Heart right ventricle (tissue), 16 donors: ENCODE measurements around the gene WHRN. TPM values are rescaled to one million over a fixed set of nuclear protein-coding genes. Genes with fewer than 3 reads are reported as not detected.

Experiments used
- ATAC-seq, 8 donors: fragments of 200-7000 bp; cut with Tn5 transposase; one replicate each; pipeline ENCODE4 v1.9.1; 2020; ENCODE audit warnings: mild to moderate bottlenecking in 8 of 8, moderate library complexity in 8 of 8, moderate number of reproducible peaks in 1 of 8
- DNase-seq, 2 donors: peaks; one replicate each; pipeline ENCODE4 v3.0.0-alpha.2; 2020
- H3K27ac ChIP-seq, 10 donors: fragments of 200-600 bp; sonication (generic) in 2 of 10; one replicate each; pipeline versions ENCODE4 v1.5.0 to v1.8.0; 2020 to 2022; ENCODE audit warnings: mild to moderate bottlenecking in 3 of 10
- H3K27me3 ChIP-seq, 7 donors: fragments of 200-600 bp; one replicate each; pipeline ENCODE4 v1.8.0; 2021 to 2022; ENCODE audit warnings: mild to moderate bottlenecking in 2 of 7
- H3K36me3 ChIP-seq, 9 donors: fragments of 200-600 bp; sonication (generic) in 1 of 9; one replicate each; pipeline versions ENCODE4 v1.5.0 to v1.8.0; 2020 to 2022; ENCODE audit warnings: mild to moderate bottlenecking in 2 of 9
- H3K4me1 ChIP-seq, 9 donors: fragments of 200-600 bp; sonication (generic) in 1 of 9; one replicate each; pipeline versions ENCODE4 v1.5.0 to v1.8.0; 2020 to 2022; ENCODE audit warnings: mild to moderate bottlenecking in 4 of 9
- H3K4me3 ChIP-seq, 10 donors: fragments of 200-600 bp; sonication (generic) in 2 of 10; one replicate each; pipeline versions ENCODE4 v1.5.0 to v1.8.0; 2020 to 2022; ENCODE audit warnings: mild to moderate bottlenecking in 7 of 10, moderate library complexity in 2 of 10
- H3K9me3 ChIP-seq, 11 donors: fragments of 200-600 bp in 10 of 11; sonication (generic) in 2 of 11; one replicate each; pipeline versions ENCODE4 v1.5.0 to v1.8.0; 2013 to 2022; ENCODE audit warnings: mild to moderate bottlenecking in 2 of 11, control low read depth in 1 of 11, moderate library complexity in 1 of 11
- CTCF ChIP-seq, 9 donors: fragments of 200-600 bp; sonication (generic) in 2 of 9; IDR thresholded peaks; one replicate each; pipeline versions ENCODE4 v1.5.0 to v1.8.0; 2021 to 2022; ENCODE audit warnings: antibody characterized with exemption in 9 of 9, mild to moderate bottlenecking in 5 of 9, moderate library complexity in 1 of 9
- WGBS, 2 donors: extraction: QIAGEN DNeasy Blood & Tissue Kit; methylation state at CpG; one replicate each; pipeline ENCODE4 v1.1.7; 2013; ENCODE audit warnings: inconsistent platforms in 1 of 2; 5-methylcytosine and 5-hydroxymethylcytosine counted together
- intact Hi-C, 10 donors: fragments of 100-400 bp; cut with DNase I; formaldehyde crosslinking; loops; one replicate each; pipeline versions ENCODE4 v1.11.1 to v1.14.2; 2022
- polyA plus RNA-seq, 2 donors: library from polyadenylated mRNA; stranded (reverse); fragments of 200-250 nt; gene quantifications; one replicate each; pipeline ENCODE4 v1.2.3, GENCODE V29; 2013
- total RNA-seq, 10 donors: library from RNA; stranded (reverse); fragmentation: NEBNext Ultra II Directional in 3 of 10; extraction: Animal tissue kit (Norgen Biotek cat#: 25700) in 3 of 10; gene quantifications; one replicate each; pipeline versions ENCODE4 v1.2.1 to v1.2.4, GENCODE V29; 2021 to 2023
- donor health status: Arrhythmogenic right ventricular cardiomyopathy.
- donor health status: ischemic (EF 13 %, LVEDD 7.1; RV severe dilation, severe dysfunction).
- donor health status: healthy with polysubstance abuse.
- donor health status: DM: no; HTN: yes; CAD: no.
- donor health status: DM: no; HTN: no; CAD: no.
- donor health status: ischemic (EF 25% LVEDD 6.9; RV normal size, moderate dysfunction).
- donor health status: ischemic (EF 25% LVEDD 5.7; RV mildly dilated, moderate dysfunction).
- donor health status: healthy.
- donor health status: DM: yes; HTN: yes; CAD: no.
- donor health status: Ischemic cardiomyopathy.
- donor health status: ischemic (EF 35%, LVEDD 5.7; RV mildly dilated, moderate dysfunction).
- donor health status: nonischemic (EF 11% LVEDD 7.7; RV severe dilation, severe dysfunction).
- donor health status: DM: yes; HTN: yes; CAD: no.
- donor health status: PGD.
- donor health status: ischemic (EF 29% LVEDD 5.4; RV normal size, mild dysfunction).
- donor health status: nonischemic (EF 23%, LVEDD 6.1; RV moderate dilation, normal function).

Gene WHRN
- total and polyA plus RNA-seq, 12 donors = 0.13 to 1.3 (median 0.58) TPM; not detected in 1

- no peak for TF ChIP-seq CTCF (IDR thresholded peaks at IDR 0.05)
- Histone ChIP-seq H3K27ac (no peak overlapping the region), H3K9me3 (peaks cover 0 to 6% (median 0%) of the 10 kb centered on the region in 11 donors), H3K36me3 (no peaks in the 10 kb centered on the region), H3K27me3 (peaks cover 0 to 10% (median 0%) of the 10 kb centered on the region in 7 donors), H3K4me1 (no peaks in the 10 kb centered on the region), H3K4me3 (no peak overlapping the region)
- 80 to 83% methylated on average over 2 of the region's 2 CpGs for WGBS, 2 donors
- DNase-seq = no peak
- intact Hi-C loops = no loop called here
- no peak for ATAC-seq
Measured at GRCh38 chr9:114421147-114421546, 84.1 kb downstream of the WHRN start.

GRCh38 chr9:114419796-114420195 lies 85.5 kb downstream of the WHRN start:
- no peak for TF ChIP-seq CTCF (IDR thresholded peaks at IDR 0.05)
- Histone ChIP-seq H3K27ac (no peak overlapping the region), H3K9me3 (peaks cover 0 to 8% (median 0%) of the 10 kb centered on the region in 11 donors), H3K4me3 (no peak overlapping the region), H3K36me3 (no peaks in the 10 kb centered on the region), H3K27me3 (peaks cover 0 to 9% (median 0%) of the 10 kb centered on the region in 7 donors), H3K4me1 (no peaks in the 10 kb centered on the region)
- ATAC-seq (no peak), DNase-seq (no peak)
- 90 to 91% methylated on average over 8 of the region's 8 CpGs for WGBS, 2 donors
- intact Hi-C loops = loop anchor here in 2 of 10 donors (10.0 kb wide), 2 partner anchors 485 to 495 kb away; no protein-coding TSS in a partner anchor

DNA sequence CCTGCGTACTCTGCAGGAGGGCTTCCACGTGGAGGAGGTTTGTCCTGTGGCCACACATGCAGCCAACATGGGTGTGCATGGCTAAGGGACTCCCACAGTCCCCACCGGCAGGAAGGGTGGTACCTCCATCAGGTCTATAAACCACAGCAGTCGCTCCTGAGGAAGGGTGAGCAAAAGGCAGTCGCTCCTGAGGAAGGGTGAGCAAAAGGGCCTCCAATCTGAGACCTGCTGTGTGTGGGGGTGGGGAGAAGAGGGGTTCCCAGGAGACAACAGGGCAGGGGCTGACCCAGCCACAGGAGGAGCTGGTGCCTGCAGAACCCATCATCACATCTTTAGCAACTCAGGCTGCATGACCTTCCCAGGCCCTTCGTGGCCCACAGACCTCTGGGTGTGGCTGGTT lies 87.2 kb downstream of the WHRN start:
- ATAC-seq = no peak
- Histone ChIP-seq H3K4me1 (peaks cover 0 to 13% (median 0%) of the 10 kb centered on the region in 9 donors), H3K36me3 (no peaks in the 10 kb centered on the region), H3K9me3 (peaks cover 0 to 8% (median 0%) of the 10 kb centered on the region in 11 donors), H3K27ac (no peak overlapping the region), H3K27me3 (peaks cover 0 to 1% (median 0%) of the 10 kb centered on the region in 7 donors), H3K4me3 (no peak overlapping the region)
- WGBS, 2 donors = 85 to 86% methylated on average over 6 of the region's 6 CpGs
- TF ChIP-seq CTCF (IDR thresholded peaks at IDR 0.05) = no peak
- intact Hi-C loops = loop anchor here in 2 of 10 donors (10.0 kb wide), 2 partner anchors 487 to 497 kb away; no protein-coding TSS in a partner anchor
- DNase-seq = no peak

DNA sequence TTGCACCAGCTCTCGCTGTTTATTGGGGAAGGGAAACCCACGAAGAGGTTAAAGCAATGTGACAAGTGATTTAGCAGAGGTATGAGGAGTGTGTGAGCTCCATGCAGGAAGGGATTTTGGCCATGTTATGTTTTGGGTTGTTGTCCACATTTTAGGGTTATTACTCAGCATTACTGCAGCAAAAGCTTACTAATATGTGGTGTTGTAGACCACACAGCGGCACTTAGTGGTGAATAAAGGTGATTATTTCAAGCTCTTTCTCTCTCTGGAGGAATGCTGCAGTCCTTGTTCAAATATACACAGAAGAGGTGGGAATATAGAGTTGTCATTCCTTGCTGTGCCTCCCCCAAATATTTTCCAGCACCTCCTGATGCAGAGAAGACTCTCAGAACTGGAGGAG lies 87.8 kb downstream of the WHRN start:
- 67 to 73% methylated on average over 3 of the region's 3 CpGs for WGBS, 2 donors
- H3K4me3 ChIP-seq = no peak overlapping the region
- intact Hi-C loops = loop anchor here in 2 of 10 donors (10.0 kb wide), 2 partner anchors 487 to 497 kb away; no protein-coding TSS in a partner anchor
- peaks cover 0 to 13% (median 0%) of the 10 kb centered on the region in 9 donors for H3K4me1 ChIP-seq
- no peaks in the 10 kb centered on the region for H3K36me3 ChIP-seq
- peaks cover 0 to 8% (median 0%) of the 10 kb centered on the region in 11 donors for H3K9me3 ChIP-seq
- H3K27ac ChIP-seq = no peak overlapping the region
- ATAC-seq = no peak
- no peaks in the 10 kb centered on the region for H3K27me3 ChIP-seq
- no peak for DNase-seq
- no peak for TF ChIP-seq CTCF (IDR thresholded peaks at IDR 0.05)
